Measurements from ENCODE around the gene STK26. TPM values are rescaled to one million over a fixed set of nuclear protein-coding genes. Genes with fewer than 3 reads are reported as not detected.

Gene STK26
- total RNA-seq, 2 experiments from 2014 or later: 54.0 to 55.6 TPM

DNA sequence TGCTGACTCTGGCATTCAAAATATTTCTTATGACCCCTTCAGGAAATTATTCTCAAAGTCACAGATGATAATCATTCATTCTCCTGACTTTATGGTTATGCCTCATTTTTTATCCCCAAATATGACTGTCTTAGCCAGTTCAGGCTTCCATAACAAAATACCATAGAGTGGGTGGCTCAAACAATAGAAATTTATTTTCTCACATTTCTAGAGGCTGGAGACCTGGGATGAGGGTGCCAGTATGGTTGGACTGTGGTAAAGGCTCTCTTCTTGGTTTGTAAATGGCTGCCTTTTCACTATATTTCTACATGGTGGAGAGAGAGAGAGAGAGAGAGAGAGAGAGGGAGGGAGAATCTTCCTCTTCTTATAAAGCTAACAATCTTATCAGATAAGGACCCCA is 84.2 kb downstream of the STK26 start:
- intact Hi-C loops (cut with micrococcal nuclease): no loop called here
- DNase-seq: no peak
- H3K4me3 Mint-ChIP-seq: no peak overlapping the region
- H3K4me1 Mint-ChIP-seq (ENCODE audit: low read depth): no peaks in the 10 kb centered on the region
- no peaks in the 10 kb centered on the region for H3K36me3 Mint-ChIP-seq (ENCODE audit: low read depth)
- CTCF ChIA-PET: no interaction called here
- no peak overlapping the region for H3K27ac Mint-ChIP-seq
- H3K9me3 Mint-ChIP-seq: no peaks in the 10 kb centered on the region
- no peaks in the 10 kb centered on the region for H3K27me3 Mint-ChIP-seq (ENCODE audit: low read depth)

GRCh38 chrX:132114607-132115006 is 91.5 kb downstream of the STK26 start:
- CTCF ChIA-PET: no interaction called here
- Mint-ChIP-seq H3K4me1 (ENCODE audit: low read depth) (peaks cover 4% of the 10 kb centered on the region), H3K4me3 (no peak overlapping the region), H3K36me3 (ENCODE audit: low read depth) (no peaks in the 10 kb centered on the region), H3K9me3 (no peaks in the 10 kb centered on the region), H3K27me3 (ENCODE audit: low read depth) (no peaks in the 10 kb centered on the region), H3K27ac (no peak overlapping the region)
- intact Hi-C loops (cut with micrococcal nuclease): no loop called here
- no peak for DNase-seq

- H3K27ac Mint-ChIP-seq: no peak overlapping the region
- DNase-seq: no peak
- intact Hi-C loops (cut with micrococcal nuclease): no loop called here
- no peaks in the 10 kb centered on the region for H3K9me3 Mint-ChIP-seq
- CTCF ChIA-PET: no interaction called here
- H3K4me3 Mint-ChIP-seq: no peak overlapping the region
- H3K36me3 Mint-ChIP-seq (ENCODE audit: low read depth): no peaks in the 10 kb centered on the region
- H3K27me3 Mint-ChIP-seq (ENCODE audit: low read depth): no peaks in the 10 kb centered on the region
- peaks cover 4% of the 10 kb centered on the region for H3K4me1 Mint-ChIP-seq (ENCODE audit: low read depth)
Measured at GRCh38 chrX:132115792-132116191, 92.7 kb downstream of the STK26 start.

DNA sequence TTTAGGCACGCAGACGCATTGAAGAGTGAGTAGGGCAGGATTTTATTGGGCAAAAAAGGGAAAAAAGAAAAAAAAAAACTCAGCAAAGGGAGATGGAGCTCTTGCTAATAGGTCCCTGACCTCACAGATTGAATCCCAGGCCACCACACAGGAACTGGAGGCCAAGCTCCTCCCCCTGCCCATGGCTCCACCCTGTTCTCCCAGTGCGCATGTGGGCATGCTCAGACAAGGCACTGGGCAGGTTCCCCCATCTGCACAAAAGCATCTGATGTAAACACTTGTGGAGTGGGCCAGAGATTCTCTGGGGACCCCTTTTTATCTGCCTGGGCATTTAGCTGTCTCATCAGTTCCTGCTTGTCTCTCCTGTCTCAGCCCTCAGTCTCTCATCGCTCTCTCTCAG is 95.3 kb downstream of the STK26 start:
- H3K4me1 Mint-ChIP-seq (ENCODE audit: low read depth): peaks cover 4% of the 10 kb centered on the region
- H3K27me3 Mint-ChIP-seq (ENCODE audit: low read depth): no peaks in the 10 kb centered on the region
- no peaks in the 10 kb centered on the region for H3K36me3 Mint-ChIP-seq (ENCODE audit: low read depth)
- no peak overlapping the region for H3K4me3 Mint-ChIP-seq
- H3K9me3 Mint-ChIP-seq: no peaks in the 10 kb centered on the region
- no peak for DNase-seq
- no peak overlapping the region for H3K27ac Mint-ChIP-seq
- CTCF ChIA-PET: interaction anchor here (0.9 kb wide), 1 partner anchor 16 kb away, joined by 3 read pairs; no protein-coding TSS in a partner anchor
- intact Hi-C loops (cut with micrococcal nuclease): no loop called here

GRCh38 chrX:132119283-132119682 is 96.2 kb downstream of the STK26 start:
- DNase-seq: no peak
- CTCF ChIA-PET: no interaction called here
- Mint-ChIP-seq H3K9me3 (no peaks in the 10 kb centered on the region), H3K36me3 (ENCODE audit: low read depth) (no peaks in the 10 kb centered on the region), H3K4me1 (ENCODE audit: low read depth) (peaks cover 4% of the 10 kb centered on the region), H3K27me3 (ENCODE audit: low read depth) (no peaks in the 10 kb centered on the region), H3K4me3 (no peak overlapping the region), H3K27ac (no peak overlapping the region)
- intact Hi-C loops (cut with micrococcal nuclease): no loop called here

DNA sequence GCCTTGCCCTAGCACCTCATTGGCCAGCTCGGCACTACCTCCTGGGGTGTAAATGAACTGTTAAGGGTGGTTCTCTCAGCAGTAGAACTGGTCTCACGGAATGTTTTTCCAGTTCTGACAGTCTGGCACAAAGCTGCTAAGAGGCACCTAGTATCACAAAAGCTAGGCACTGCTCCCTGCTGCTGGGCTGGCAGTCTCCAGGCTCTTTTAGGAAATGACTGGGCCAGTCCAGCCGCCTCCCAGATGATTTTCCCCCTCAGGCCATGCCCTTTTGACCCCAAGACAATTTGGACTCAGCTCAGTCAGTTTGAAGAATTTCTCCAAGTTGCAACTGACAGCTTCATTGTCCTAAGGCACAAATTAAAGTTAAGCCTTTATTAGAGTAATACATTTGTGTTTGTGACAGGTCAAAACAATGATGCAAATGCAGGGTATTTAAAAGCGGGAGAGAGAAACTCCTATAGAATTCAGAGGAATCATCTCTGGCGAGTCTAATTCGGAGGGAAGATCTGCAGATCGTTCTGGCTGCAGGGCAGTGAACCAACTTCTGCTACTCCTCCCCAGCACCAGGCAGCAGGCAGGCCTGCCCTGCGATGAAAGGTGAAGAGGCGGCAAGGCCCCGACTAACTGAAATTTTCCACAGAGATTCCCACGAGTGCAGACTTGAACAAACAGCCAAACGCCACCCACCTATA is 96.9 kb downstream of the STK26 start:
- H3K27ac Mint-ChIP-seq: no peak overlapping the region
- no peak overlapping the region for H3K4me3 Mint-ChIP-seq
- H3K36me3 Mint-ChIP-seq (ENCODE audit: low read depth): no peaks in the 10 kb centered on the region
- H3K9me3 Mint-ChIP-seq: no peaks in the 10 kb centered on the region
- intact Hi-C loops (cut with micrococcal nuclease): no loop called here
- CTCF ChIA-PET: no interaction called here
- DNase-seq: no peak
- no peaks in the 10 kb centered on the region for H3K27me3 Mint-ChIP-seq (ENCODE audit: low read depth)
- H3K4me1 Mint-ChIP-seq (ENCODE audit: low read depth): no peaks in the 10 kb centered on the region

DNA sequence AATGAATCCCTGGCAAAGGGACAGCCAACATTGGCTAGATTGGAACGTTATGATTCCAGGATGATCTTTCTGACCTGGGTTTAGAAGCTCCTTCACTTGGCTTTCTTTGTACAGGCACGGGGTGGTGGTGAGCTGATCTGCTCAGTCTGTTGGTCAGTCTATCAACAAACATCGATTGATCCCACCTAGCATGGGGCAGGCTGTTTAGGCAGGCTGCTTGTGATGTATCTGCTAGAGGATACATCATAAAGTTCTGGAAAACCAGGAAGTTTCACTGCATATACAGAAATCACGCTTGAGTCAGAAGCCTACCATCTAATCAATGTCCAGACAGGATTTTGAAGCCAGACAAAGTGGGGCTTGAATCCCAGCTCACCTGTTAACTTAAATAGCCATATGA is 97.8 kb downstream of the STK26 start:
- CTCF ChIA-PET: no interaction called here
- intact Hi-C loops (cut with micrococcal nuclease): no loop called here
- H3K4me1 Mint-ChIP-seq (ENCODE audit: low read depth): no peaks in the 10 kb centered on the region
- H3K36me3 Mint-ChIP-seq (ENCODE audit: low read depth): no peaks in the 10 kb centered on the region
- no peaks in the 10 kb centered on the region for H3K9me3 Mint-ChIP-seq
- no peak overlapping the region for H3K4me3 Mint-ChIP-seq
- DNase-seq: no peak
- no peaks in the 10 kb centered on the region for H3K27me3 Mint-ChIP-seq (ENCODE audit: low read depth)
- no peak overlapping the region for H3K27ac Mint-ChIP-seq

Other genes starting within 250 kb of the STK26 start
- gene FRMD7, start 104.7 kb downstream of the STK26 start, total RNA-seq: not detected
- 10 to 100 TPM; 24.5 to 27.4 TPM for gene RAP2C, start 196.1 kb downstream of the STK26 start, total RNA-seq